Ureter (tissue), 1 donor: ENCODE data around the gene TMEM100. TPM values are rescaled to one million over a fixed set of nuclear protein-coding genes. Genes with fewer than 3 reads are reported as not detected.

ENCODE experiments used
- DNase-seq: peaks from one replicate; pipeline ENCODE4 v3.0.0-alpha.2; 2020; ENCODE audit warnings: low spot score
- total RNA-seq: library from RNA; stranded (reverse); gene quantifications from one replicate; pipeline ENCODE4 v1.2.4, GENCODE V29; 2023
- donor health status: DM: yes; HTN: yes; CAD: no.

TMEM100 gene
- total RNA-seq, result 8.4 TPM

DNA sequence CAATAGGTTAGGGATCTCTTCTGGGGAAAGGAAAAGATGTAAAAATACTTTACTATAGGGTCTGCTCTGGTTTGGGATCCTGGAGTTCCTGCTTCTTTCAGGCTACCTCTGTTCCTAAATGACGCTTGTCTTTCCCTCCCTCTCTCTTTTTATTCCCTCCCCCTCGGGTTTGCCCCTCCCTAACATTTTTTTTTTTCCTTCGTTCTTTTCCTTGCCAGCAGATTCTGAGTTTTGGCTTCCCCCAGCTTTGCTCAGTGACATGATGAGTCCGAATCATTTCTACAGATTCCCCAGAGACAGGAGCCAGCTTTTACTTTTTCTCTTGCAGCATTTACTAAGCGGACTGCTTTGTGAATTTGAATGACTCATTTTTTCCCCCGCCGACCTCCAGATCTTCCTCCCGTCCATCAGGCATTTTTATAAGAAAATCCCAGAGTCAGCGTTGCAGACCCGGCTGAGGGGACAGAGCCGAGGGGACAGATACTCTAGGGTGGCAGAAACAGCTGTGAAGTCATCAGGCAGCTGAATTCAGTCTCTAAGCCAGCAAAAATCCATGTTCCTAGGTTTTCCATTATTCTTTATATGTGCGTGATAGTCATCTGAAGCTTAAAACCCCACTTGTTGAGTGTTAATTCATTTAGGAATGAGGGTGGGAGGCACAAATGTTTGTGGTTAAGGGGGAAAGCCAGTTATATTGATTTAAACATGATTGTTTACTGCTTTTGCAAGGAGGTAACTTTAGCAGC is at the start of gene TMEM100:
TSS of gene TMEM100 (minus strand) at position 123 of the 746 bp plus-strand sequence. CDS start 1,794 bp downstream, outside the sequence.
- DNase-seq, result peak; percentile 47

DNA sequence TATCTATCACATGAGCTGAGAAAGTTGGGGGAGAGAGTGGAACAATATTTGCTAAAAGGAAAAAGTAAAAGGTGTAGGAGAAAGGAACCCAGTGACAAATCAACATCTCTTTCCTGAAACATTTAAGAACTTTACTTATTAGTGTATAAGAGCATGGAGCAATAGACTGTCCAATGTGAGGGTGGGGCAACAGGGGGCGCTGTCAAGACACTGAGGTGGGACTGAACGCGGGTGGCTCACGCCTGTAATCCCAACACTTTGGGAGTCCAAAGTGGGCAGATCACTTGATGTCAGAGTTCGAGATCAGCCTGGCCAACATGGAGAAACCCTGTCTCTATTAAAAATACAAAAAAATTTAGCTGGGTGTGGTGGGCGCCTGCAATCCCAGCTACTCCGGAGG is 49.4 kb upstream of the TMEM100 start:
- no peak for DNase-seq

- no peak for DNase-seq
Measured at GRCh38 chr17:55770196-55770870, 47.7 kb upstream of the TMEM100 start.

DNA sequence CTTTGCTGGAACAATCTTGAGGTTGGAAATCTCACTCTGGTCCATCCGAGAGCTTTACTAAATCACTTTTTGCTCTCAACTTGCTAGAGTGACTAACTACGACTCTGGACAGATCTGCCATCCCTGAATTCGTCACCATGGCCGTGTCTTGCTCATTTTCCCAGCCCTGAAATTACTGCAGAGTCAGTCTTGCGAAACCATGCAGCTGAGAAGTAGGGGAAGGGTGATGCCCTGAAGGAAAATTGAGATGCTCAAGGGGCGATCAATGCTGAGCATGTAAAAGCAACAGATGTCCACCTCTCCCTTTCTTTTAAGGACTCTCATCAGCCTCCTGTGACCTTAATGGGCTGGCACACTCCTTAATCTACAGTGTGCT is 46.9 kb upstream of the TMEM100 start:
- no peak for DNase-seq

- no peak for DNase-seq
Measured at GRCh38 chr17:55768936-55769624, 46.4 kb upstream of the TMEM100 start.

DNA sequence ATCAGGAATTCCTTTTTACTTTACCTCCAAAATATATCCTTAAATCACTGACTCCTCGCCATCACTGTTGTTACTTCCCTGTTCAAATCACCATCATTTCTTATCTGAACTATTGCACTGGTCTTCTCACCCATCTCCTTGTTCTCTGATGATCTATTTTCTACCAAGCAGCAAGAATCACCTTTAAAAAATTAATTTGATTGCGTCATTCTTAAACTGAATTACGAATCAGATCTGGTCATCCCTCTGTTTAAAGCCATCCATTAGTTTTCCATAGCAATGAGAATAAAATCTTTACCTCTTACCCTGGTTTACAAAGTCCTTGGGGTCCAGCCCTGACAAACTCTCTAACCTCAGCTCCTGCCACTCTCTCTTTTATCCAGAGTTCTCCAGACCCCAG is 42.8 kb upstream of the TMEM100 start:
- no peak for DNase-seq

DNA sequence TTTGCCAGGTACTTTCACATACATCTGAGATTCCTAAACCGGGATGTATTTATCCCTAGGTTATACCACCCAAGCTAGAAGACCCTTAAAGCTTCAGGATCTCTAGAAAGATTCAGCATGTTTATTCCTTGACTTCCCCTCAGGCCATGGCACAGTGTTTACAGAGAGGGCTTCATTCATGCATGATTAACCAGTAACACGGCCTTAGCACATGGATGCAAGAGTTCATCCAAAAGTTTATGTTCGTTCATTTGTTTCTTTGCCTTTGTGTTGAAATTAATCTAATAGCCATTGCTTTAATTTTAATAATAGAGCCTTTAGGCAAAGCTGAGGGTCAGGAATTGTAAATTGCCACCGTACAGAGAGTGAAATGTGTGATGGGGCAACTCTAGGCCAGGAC is 41.9 kb upstream of the TMEM100 start:
- no peak for DNase-seq

DNA sequence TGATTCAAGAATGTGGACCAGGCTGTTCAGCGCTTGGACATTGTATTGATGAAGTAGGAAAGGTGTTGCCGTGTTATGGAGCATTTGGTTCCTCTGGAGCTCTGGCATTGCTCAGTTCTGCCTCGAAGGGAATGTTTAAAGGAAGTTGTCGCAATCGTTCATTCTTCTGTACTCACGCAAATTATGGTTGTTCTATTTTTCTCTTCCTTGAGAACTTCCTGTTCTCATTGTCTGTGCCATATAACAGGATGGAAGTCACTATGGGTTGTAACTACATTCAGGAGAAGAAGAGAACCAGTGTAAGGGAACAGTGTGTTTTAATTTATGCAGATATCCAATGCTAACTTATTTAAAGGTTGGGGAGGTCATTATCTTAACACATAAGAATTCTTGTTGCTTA is 41.2 kb upstream of the TMEM100 start:
- no peak for DNase-seq

DNA sequence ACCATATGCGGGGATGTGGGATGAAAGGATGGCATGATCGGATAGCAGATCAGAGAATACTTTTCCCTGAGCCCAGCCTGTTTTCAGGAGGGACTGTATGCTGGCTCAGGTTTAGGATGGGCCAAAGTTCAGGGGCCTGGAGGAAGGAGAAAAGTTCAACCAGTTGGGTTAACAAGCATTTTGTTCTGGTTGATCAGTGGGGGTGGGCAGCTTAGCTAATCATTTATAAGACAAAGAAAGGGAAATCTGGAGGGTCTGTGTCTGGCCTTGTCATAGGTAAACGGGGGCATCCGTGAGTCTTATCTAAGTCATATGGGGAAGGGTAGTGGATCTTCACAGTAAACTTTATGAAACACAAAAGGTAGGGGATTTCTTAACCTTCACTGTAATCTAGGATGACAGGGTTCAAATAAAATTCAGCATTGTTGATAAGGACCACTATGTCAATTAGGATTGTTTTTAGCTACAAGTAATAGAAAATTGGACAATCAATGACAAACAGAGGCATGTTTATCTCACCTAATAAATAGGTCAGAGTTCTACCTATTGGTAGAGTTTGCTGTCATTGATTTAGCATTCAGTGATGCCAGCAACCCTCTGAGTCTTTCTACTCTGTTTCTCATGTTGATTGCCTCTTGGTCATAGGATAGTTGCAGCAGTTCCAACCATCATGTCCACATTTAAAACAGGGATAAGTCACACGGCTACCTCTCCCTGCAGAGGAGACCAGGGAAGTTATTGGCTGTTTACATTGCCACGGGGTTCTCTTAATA is 39.6 kb upstream of the TMEM100 start:
- DNase-seq, result no peak

- DNase-seq, result no peak
Measured at GRCh38 chr17:55760643-55761355, 38.1 kb upstream of the TMEM100 start.

DNA sequence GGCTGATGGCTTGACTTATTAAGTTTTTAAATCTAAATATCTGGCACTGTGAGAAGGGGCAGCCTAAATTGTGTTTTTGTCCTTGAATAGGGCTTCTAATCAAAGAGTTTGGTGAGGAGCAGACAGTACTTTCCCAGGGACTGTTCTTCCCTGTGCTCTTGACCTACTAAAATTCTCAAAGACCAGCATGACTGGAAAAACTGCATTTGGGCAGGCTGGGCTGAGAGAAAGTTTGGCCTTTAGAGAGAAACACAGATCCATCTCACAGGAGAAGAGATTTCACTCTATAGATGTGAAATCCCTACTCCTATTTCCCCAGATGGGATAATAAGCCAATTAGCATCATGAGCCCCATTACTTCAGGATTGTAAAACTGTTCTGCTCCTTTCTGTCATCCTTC is 35.5 kb upstream of the TMEM100 start:
- no peak for DNase-seq

DNA sequence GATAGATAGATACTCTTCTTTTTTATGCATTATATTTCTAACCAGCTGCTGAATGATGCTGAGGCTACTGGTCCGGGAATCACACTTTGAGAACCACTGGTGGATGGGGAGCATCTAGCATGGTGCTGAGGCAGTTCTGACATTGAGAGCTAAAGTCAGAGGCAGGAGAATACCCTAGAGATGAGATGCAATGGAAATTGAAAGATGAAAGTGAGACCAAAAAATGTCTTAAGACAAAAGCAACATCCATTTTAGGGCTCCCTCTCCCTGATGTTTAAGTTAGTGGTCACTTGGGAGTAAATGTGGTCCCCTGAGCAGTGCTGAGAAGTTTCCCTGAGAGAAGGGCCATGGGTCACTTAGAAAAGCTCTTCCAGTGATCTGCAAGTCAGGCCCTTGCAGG is 35.0 kb upstream of the TMEM100 start:
- DNase-seq, result no peak

GRCh38 chr17:55756689-55757088 is 34.0 kb upstream of the TMEM100 start:
- DNase-seq, result no peak

DNA sequence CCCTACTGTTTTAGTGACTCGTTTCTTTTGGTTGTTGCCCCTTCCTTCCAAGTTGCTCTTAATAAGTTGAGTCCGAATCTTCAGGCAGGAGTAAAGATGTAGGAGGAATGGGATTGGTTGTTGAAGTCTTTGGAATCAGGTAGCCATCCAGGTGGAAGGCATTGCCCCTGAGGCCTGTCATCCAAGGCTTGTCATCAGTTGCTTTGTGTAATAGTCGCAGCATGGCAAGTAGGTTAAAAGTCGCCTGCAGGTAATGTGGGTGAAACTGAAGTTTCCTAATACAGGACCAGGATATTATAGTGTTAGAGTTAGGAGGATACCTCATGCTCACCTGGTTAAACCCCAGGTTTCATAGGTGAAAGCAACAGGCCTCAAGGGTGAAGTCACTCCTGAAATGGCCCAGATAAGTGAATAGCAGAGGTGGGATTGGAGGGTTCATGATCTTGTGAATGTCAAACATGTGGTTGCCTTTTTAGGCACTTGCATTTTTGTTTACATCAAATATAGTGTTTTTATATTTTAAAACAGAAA is 29.1 kb upstream of the TMEM100 start:
- DNase-seq, result no peak

DNA sequence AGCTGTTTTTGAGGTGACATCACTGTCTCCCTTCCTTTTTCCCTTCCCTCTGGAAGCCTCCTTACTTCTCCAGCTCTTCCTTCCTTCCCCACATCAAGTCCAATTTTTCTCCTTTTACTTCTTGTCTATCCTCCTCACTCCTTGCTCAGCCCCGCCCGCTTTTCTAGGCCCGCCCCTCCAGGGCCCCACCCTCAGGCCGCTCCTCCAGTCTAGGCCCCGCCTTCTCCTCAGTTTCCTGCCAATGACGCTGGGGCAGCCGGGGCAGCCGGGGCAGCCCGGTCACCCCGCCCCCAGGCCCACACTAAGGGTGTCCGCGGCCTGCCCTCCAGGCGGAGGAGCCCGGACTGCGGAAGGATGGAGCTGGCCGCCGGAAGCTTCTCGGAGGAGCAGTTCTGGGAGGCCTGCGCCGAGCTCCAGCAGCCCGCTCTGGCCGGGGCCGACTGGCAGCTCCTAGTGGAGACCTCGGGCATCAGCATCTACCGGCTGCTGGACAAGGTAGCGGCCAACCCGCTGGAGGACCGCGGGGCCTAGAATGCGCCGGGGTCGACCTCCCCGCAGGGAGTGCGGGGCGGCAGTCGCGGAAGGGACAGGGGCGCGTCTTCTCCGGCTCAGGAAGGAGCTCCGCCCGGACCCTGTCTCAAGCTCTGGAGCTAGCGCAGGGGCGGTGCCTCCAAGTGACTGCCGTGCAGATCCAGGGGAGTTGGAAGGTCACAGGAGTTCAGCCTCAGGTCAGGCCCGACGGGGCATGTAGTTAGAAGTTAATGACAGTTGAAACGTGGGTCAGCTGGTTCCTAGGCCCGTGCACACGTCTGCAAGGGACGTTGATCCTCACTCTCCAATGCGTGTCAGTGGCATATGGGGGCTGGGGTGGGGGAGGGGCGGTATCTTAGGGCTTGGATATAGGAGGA is 28.3 kb upstream of the TMEM100 start, which contains the start of gene PCTP:
TSS of gene PCTP (plus strand) at position 302 of the 908 bp plus-strand sequence. CDS start at position 355, 53 bp downstream.
- DNase-seq, result peak; percentile 96

- DNase-seq, result no peak
Measured at GRCh38 chr17:55749985-55750384, 27.3 kb upstream of the TMEM100 start.

DNA sequence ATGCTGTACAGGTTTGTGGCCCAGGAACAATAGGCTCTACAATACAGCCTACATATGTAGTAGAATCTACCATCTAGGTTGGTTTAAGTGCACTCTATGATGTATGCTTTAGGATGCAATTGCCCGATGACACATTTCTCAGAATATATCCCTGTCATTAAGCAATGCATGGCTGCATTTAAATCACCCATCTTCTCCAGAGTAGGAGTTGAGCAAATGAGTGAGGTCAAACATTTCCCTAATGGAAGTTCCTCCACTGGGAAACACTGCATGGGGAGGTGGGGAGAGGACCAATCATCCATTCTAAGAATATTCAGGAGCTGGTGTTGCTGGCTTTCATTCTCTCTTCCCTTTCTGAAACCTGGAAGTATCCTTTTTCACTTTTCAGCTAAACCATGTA is 26.2 kb upstream of the TMEM100 start:
- DNase-seq, result no peak

DNA sequence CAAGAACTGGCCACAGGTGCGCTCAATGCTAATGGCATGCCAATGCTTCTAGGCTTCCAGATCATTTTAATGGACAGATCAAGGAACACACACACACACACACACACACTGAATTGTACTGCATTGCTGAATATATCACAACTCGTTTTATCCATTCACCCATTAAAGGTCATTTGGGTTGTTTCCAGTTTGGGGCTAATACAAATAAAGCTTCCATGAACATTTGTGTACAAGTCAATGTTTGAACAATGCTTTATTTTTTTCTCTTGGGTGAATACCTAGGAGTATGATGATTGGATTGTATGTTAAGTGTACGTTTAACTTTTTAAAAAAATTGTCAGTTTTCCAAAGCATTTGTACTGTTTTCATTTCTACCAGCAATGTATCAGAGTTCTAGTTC is 24.5 kb upstream of the TMEM100 start:
- DNase-seq, result no peak

DNA sequence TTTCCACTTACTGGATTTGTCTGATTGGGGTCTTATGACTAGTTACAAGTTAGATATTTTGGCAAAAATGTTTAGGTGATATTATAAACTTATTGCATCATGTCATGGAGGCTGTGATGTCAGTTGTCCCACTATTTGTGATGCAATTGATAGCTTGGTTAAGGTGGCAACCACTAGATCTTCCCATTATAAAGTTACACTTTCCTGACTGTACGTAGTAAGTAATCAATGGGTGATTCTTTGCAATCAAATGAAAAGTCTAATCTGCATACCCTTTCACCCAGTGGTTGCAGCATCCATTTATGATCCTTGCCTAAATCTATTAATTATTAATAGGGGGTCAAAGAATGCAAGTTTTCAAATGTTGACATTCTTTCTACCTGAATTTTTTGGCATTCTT is 23.8 kb upstream of the TMEM100 start:
- DNase-seq, result no peak

GRCh38 chr17:55745258-55745657 is 22.6 kb upstream of the TMEM100 start:
- no peak for DNase-seq
